CD4-positive, alpha-beta memory T cell (primary cell): ENCODE results near the gene ZNF423. TPM values are rescaled to one million over a fixed set of nuclear protein-coding genes. Genes with fewer than 3 reads are reported as not detected.

Experiments used
- CTCF ChIA-PET: fragments of 350-600 bp; sonication (Branson Sonifier 250); formaldehyde crosslinking; loops from one replicate; lab custom pipeline; 2021; ENCODE audit warnings: inconsistent platforms; ENCODE audit not compliant: partially characterized antibody; lab: Charles Lee
- POLR2A ChIA-PET: fragments of 350-600 bp; sonication (Branson Sonifier 250); formaldehyde crosslinking; loops from one replicate; lab custom pipeline; 2021; ENCODE audit not compliant: partially characterized antibody; lab: Charles Lee
- DNase-seq, 5 donors: peaks; one replicate each; pipeline versions ENCODE4 v3.0.0 to v3.0.0-alpha.2; 2020 to 2022; ENCODE audit warnings: mixed read lengths in 1 of 5
- H3K27ac ChIP-seq: one replicate; pipeline ENCODE4 v1.7.0; 2013; ENCODE audit warnings: low read depth, low read length
- H3K27me3 ChIP-seq: 2 replicates; pipeline ENCODE4 v1.7.0; 2013; ENCODE audit warnings: mild to moderate bottlenecking, low read length, moderate library complexity; ENCODE audit not compliant: insufficient read depth
- H3K36me3 ChIP-seq: 2 replicates; pipeline ENCODE4 v1.7.0; 2013; ENCODE audit warnings: mild to moderate bottlenecking, low read length, moderate library complexity; ENCODE audit not compliant: insufficient read depth
- H3K4me1 ChIP-seq: 2 replicates; pipeline ENCODE4 v1.7.0; 2013; ENCODE audit warnings: mild to moderate bottlenecking, low read length, moderate library complexity; ENCODE audit not compliant: insufficient read depth
- H3K4me3 ChIP-seq, 2 donors: one replicate each; pipeline ENCODE4 v1.7.0; 2013; ENCODE audit warnings: low read length in 2 of 2, mild to moderate bottlenecking in 1 of 2
- H3K9me3 ChIP-seq, 2 donors: one replicate each; pipeline ENCODE4 v1.7.0; 2013; ENCODE audit warnings: low read length in 2 of 2, control low read depth in 1 of 2; ENCODE audit not compliant: control insufficient read depth in 1 of 2
- H3K27ac Mint-ChIP-seq, 7 donors: one replicate each; pipeline ENCODE4 v1.8.0; 2020 to 2021; ENCODE audit warnings: mixed read lengths in 7 of 7, mild to moderate bottlenecking in 6 of 7, inconsistent platforms in 3 of 7, moderate library complexity in 3 of 7
- H3K27me3 Mint-ChIP-seq, 2 donors: one replicate each; pipeline ENCODE4 v1.8.0; 2020 to 2021; ENCODE audit warnings: mixed read lengths in 2 of 2
- H3K36me3 Mint-ChIP-seq, 2 donors: one replicate each; pipeline ENCODE4 v1.8.0; 2020 to 2021; ENCODE audit warnings: mixed read lengths in 2 of 2, inconsistent platforms in 1 of 2, mild to moderate bottlenecking in 1 of 2
- H3K4me1 Mint-ChIP-seq, 4 donors: one replicate each; pipeline ENCODE4 v1.8.0; 2020 to 2021; ENCODE audit warnings: mixed read lengths in 4 of 4, mild to moderate bottlenecking in 1 of 4
- H3K4me3 Mint-ChIP-seq, 8 donors: one replicate each; pipeline ENCODE4 v1.8.0; 2020 to 2021; ENCODE audit warnings: mixed read lengths in 8 of 8, mild to moderate bottlenecking in 7 of 8, moderate library complexity in 6 of 8, inconsistent platforms in 3 of 8
- H3K9me3 Mint-ChIP-seq, 8 donors: one replicate each; pipeline ENCODE4 v1.8.0; 2020 to 2021; ENCODE audit warnings: mixed read lengths in 8 of 8, mild to moderate bottlenecking in 5 of 8, inconsistent platforms in 3 of 8, moderate library complexity in 1 of 8
- intact Hi-C: fragments of 100-400 bp; cut with micrococcal nuclease; formaldehyde crosslinking; loops from one replicate; pipeline ENCODE4 v1.15.1; 2023
- polyA plus RNA-seq, 2 donors: library from polyadenylated mRNA; unstranded; fragments of 300-500 nt; fragmentation: Illumina TruSeq; gene quantifications; one replicate each; pipeline ENCODE4 v1.2.3, GENCODE V29; 2021
- total RNA-seq, 2 experiments: library from RNA; stranded (reverse); gene quantifications; one replicate each; pipeline ENCODE4 v1.2.3, GENCODE V29; 2021

ZNF423 gene
- total and polyA plus RNA-seq, 4 experiments from 2014 or later = not detected

- Mint-ChIP-seq H3K27me3 (peaks cover 6 to 7% of the 10 kb centered on the region in 2 donors), H3K36me3 (no peaks in the 10 kb centered on the region), H3K27ac (no peak overlapping the region), H3K9me3 (no peaks in the 10 kb centered on the region), H3K4me1 (no peaks in the 10 kb centered on the region), H3K4me3 (no peak overlapping the region)
- ChIA-PET CTCF (no interaction called here), POLR2A (no interaction called here)
- no peaks in the 10 kb centered on the region for H3K36me3 ChIP-seq
- no peaks in the 10 kb centered on the region for H3K9me3 ChIP-seq
- H3K4me1 ChIP-seq = no peaks in the 10 kb centered on the region
- no peak for DNase-seq
- no peak overlapping the region for H3K27ac ChIP-seq
- no peak overlapping the region for H3K4me3 ChIP-seq
- intact Hi-C loops = no loop called here
- H3K27me3 ChIP-seq = no peaks in the 10 kb centered on the region
Observed at GRCh38 chr16:49867234-49867633, 11.3 kb upstream of the ZNF423 start.

GRCh38 chr16:49866595-49867071 lies 10.7 kb upstream of the ZNF423 start:
- Histone ChIP-seq H3K27ac (no peak overlapping the region), H3K9me3 (no peaks in the 10 kb centered on the region), H3K27me3 (no peaks in the 10 kb centered on the region), H3K4me3 (no peak overlapping the region), H3K36me3 (no peaks in the 10 kb centered on the region), H3K4me1 (no peaks in the 10 kb centered on the region)
- Mint-ChIP-seq H3K4me3 (no peak overlapping the region), H3K9me3 (no peaks in the 10 kb centered on the region), H3K4me1 (no peaks in the 10 kb centered on the region), H3K36me3 (no peaks in the 10 kb centered on the region), H3K27ac (no peak overlapping the region), H3K27me3 (peaks cover 6 to 9% of the 10 kb centered on the region in 2 donors)
- DNase-seq = no peak
- intact Hi-C loops = no loop called here
- ChIA-PET CTCF (no interaction called here), POLR2A (no interaction called here)

DNA sequence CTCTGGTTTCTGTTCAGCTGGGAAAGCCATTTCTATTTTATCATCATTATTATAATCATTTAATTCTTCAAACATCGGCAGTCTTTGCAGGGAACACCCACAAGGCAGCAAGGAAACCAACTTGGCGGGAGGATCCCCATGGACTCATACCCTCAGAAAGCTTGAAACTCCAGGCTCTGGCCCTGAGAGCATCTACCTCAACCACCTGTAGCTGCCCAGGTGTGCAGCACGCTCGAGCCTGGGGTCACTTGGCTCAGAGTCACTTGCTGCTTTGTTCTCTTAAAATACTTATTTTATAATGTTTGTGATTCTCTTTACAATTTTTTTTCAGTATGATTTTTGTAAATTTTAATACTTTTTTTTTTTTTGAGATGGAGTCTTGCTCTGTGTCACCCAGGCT lies 6.8 kb upstream of the ZNF423 start:
- H3K27me3 Mint-ChIP-seq = peaks cover 11 to 15% of the 10 kb centered on the region in 2 donors
- intact Hi-C loops = no loop called here
- CTCF ChIA-PET = interaction anchor here (2.5 kb wide), 1 partner anchor 15 kb away, joined by 7 read pairs; no protein-coding TSS in a partner anchor
- no peaks in the 10 kb centered on the region for H3K4me1 ChIP-seq
- H3K9me3 ChIP-seq = no peaks in the 10 kb centered on the region
- POLR2A ChIA-PET = no interaction called here
- H3K4me3 Mint-ChIP-seq = no peak overlapping the region
- no peaks in the 10 kb centered on the region for H3K36me3 ChIP-seq
- no peak overlapping the region for H3K27ac Mint-ChIP-seq
- no peaks in the 10 kb centered on the region for H3K36me3 Mint-ChIP-seq
- peaks cover under 1% of the 10 kb centered on the region for H3K27me3 ChIP-seq
- H3K4me1 Mint-ChIP-seq = peaks cover 1 to 9% (median 6%) of the 10 kb centered on the region in 4 donors
- no peaks in the 10 kb centered on the region for H3K9me3 Mint-ChIP-seq
- no peak overlapping the region for H3K27ac ChIP-seq
- DNase-seq = no peak
- no peak overlapping the region for H3K4me3 ChIP-seq

DNA sequence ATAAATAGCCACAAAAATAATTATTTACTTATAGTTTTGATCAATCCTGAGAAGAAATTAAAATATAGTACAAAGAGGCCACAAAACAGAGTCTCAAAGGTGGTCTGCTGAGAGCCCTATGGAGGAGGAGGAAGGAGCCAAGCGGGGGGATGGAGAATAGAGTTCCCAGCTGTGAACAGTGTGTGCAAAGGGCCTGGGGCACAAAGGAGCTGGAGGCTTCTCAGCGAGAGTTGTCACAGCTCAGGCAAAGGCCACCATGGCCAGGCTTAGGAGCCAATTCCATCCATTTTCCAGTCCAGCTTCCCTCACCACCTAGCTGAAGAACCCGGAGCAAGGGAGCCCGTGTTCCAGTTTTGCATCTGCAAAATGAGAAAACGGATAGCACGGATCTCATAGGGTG lies 5.4 kb upstream of the ZNF423 start:
- H3K4me1 Mint-ChIP-seq = peaks cover 3 to 14% (median 9%) of the 10 kb centered on the region in 4 donors
- peaks cover 4% of the 10 kb centered on the region for H3K27me3 ChIP-seq
- no peak overlapping the region for H3K27ac Mint-ChIP-seq
- H3K4me3 Mint-ChIP-seq = peak overlapping the region in 1 of 8 donors; percentile 11
- H3K27me3 Mint-ChIP-seq = peaks cover 11 to 12% of the 10 kb centered on the region in 2 donors
- no peak overlapping the region for H3K4me3 ChIP-seq
- ChIA-PET CTCF (interaction anchor here (2.5 kb wide), 1 partner anchor 16 kb away, joined by 7 read pairs; no protein-coding TSS in a partner anchor), POLR2A (no interaction called here)
- H3K9me3 Mint-ChIP-seq = no peaks in the 10 kb centered on the region
- no peak for DNase-seq
- H3K36me3 ChIP-seq = no peaks in the 10 kb centered on the region
- no peak overlapping the region for H3K27ac ChIP-seq
- no peaks in the 10 kb centered on the region for H3K9me3 ChIP-seq
- H3K4me1 ChIP-seq = peaks cover 4% of the 10 kb centered on the region
- intact Hi-C loops = no loop called here
- no peaks in the 10 kb centered on the region for H3K36me3 Mint-ChIP-seq

DNA sequence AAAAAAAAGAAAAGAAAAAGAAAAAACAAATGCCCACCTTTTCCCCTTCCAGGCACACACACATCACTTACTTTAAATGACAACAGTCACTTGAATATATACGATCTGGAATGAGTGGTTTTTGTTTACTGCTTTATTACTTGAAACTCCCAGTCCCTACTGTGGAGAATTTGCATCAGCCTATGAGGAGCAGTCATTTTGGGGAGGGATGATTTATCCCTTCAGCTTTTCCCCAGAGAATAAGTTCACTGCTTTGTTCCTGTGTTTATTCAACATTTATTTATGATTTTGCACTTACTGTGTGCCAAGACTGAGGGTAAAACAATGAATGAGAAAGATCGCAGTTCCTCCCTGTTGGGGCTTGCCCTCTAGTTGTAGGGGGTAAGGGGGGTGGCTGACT lies 4.7 kb upstream of the ZNF423 start:
- Histone ChIP-seq H3K36me3 (no peaks in the 10 kb centered on the region), H3K27me3 (peaks cover 4% of the 10 kb centered on the region), H3K4me3 (no peak overlapping the region), H3K9me3 (no peaks in the 10 kb centered on the region), H3K4me1 (peaks cover 6% of the 10 kb centered on the region), H3K27ac (no peak overlapping the region)
- H3K4me1 Mint-ChIP-seq = peaks cover 3 to 14% (median 9%) of the 10 kb centered on the region in 4 donors
- no peak overlapping the region for H3K4me3 Mint-ChIP-seq
- no peak for DNase-seq
- H3K36me3 Mint-ChIP-seq = no peaks in the 10 kb centered on the region
- CTCF ChIA-PET = no interaction called here
- H3K27me3 Mint-ChIP-seq = peaks cover 11 to 12% of the 10 kb centered on the region in 2 donors
- no peaks in the 10 kb centered on the region for H3K9me3 Mint-ChIP-seq
- POLR2A ChIA-PET = no interaction called here
- intact Hi-C loops = no loop called here
- no peak overlapping the region for H3K27ac Mint-ChIP-seq

DNA sequence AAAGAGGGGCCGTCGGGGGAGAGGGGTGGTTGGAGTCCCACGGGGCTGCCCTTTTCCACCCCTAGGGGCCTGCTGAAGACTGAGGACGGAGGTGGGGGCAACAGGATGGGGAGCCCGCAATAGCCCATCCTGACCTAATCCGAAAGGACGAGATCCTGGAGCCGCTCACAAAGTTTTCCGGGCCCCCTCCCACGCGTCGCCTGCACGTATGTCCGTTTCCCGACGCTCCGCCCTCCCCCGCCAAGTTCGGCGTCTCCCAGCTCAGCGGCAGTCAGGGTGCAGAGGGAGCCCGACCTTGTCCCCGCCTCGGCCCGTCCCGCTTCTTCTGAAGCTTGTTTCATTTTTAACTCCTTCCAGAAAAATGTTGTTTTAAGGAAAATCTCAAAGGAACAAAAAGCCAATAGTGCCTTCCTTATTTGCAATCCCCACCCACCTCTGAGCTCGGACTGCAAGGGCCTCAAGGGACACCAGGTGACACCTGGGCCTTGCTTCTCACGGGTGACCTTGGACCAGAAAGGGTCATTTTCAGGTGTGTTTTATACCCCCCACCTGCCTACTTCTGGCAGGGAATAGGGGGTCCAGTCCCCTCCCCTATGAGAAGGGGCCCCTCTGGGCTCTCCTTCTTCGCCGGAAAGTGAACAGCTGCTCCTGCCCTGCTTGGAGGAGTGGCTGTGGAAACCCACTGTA lies 3.4 kb upstream of the ZNF423 start:
- H3K27me3 Mint-ChIP-seq = peaks cover 11 to 12% of the 10 kb centered on the region in 2 donors
- no peak overlapping the region for H3K27ac ChIP-seq
- no peak overlapping the region for H3K4me3 ChIP-seq
- H3K36me3 Mint-ChIP-seq = no peaks in the 10 kb centered on the region
- no peaks in the 10 kb centered on the region for H3K9me3 ChIP-seq
- intact Hi-C loops = loop anchor here (10.0 kb wide), 2 partner anchors 414 to 946 kb away; no protein-coding TSS in a partner anchor
- peak overlapping the region in 2 of 7 donors; percentile 32 to 36 for H3K27ac Mint-ChIP-seq
- ChIA-PET CTCF (interaction anchor here (0.8 kb wide), 1 partner anchor 16 kb away, joined by 3 read pairs; no protein-coding TSS in a partner anchor), POLR2A (no interaction called here)
- no peak for DNase-seq
- H3K36me3 ChIP-seq = no peaks in the 10 kb centered on the region
- peak overlapping the region; percentile 58 to 80 (median 66) for H3K4me3 Mint-ChIP-seq
- H3K27me3 ChIP-seq = peaks cover 8% of the 10 kb centered on the region
- peaks cover 3 to 15% (median 9%) of the 10 kb centered on the region in 4 donors for H3K4me1 Mint-ChIP-seq
- peaks cover 10% of the 10 kb centered on the region for H3K4me1 ChIP-seq
- no peaks in the 10 kb centered on the region for H3K9me3 Mint-ChIP-seq

- Histone ChIP-seq H3K4me3 (no peak overlapping the region), H3K36me3 (no peaks in the 10 kb centered on the region), H3K27ac (no peak overlapping the region), H3K9me3 (no peaks in the 10 kb centered on the region), H3K4me1 (peaks cover 10% of the 10 kb centered on the region), H3K27me3 (peaks cover 16% of the 10 kb centered on the region)
- peak in 1 of 5 donors; percentile 12 for DNase-seq
- POLR2A ChIA-PET = no interaction called here
- CTCF ChIA-PET = interaction anchor here (1.2 to 1.4 kb wide), 2 partner anchors 27 to 28 kb away, joined by 3 to 5 read pairs; no protein-coding TSS in a partner anchor
- Mint-ChIP-seq H3K27ac (no peak overlapping the region), H3K4me3 (peak overlapping the region in 7 of 8 donors; percentile 10 to 80 (median 58)), H3K9me3 (no peaks in the 10 kb centered on the region), H3K36me3 (no peaks in the 10 kb centered on the region), H3K4me1 (peaks cover 3 to 23% (median 9%) of the 10 kb centered on the region in 4 donors), H3K27me3 (peaks cover 16% of the 10 kb centered on the region in 2 donors)
- intact Hi-C loops = loop anchor here (10.0 kb wide), 2 partner anchors 414 to 946 kb away; no protein-coding TSS in a partner anchor
Observed at GRCh38 chr16:49858200-49859124, 2.5 kb upstream of the ZNF423 start.
